ENCODE measurements around the gene TOMM34. TPM values are rescaled to one million over a fixed set of nuclear protein-coding genes. Genes with fewer than 3 reads are reported as not detected.

Gene TOMM34
- polyA plus RNA-seq, 1 experiment = 31.8 TPM

GRCh38 chr20:44931911-44932310 is 28.3 kb downstream of the TOMM34 start:
- ChIA-PET POLR2A (interaction anchor here (0.9 kb wide), 1 partner anchor 47 kb away, joined by 3 read pairs; the partner anchor contains the start of gene YWHAB), CTCF (no interaction called here)
- H3K27ac ChIP-seq (ENCODE audit: low read depth, low read length) = no peak overlapping the region
- no peak for TF ChIP-seq CTCF (IDR thresholded peaks at IDR 0.05; ENCODE audit: low read depth, low read length)
- H3K9me3 ChIP-seq (ENCODE audit: control insufficient read depth, insufficient read depth, low read length) = no peaks in the 10 kb centered on the region
- DNase-seq (ENCODE audit: low read depth, low spot score) = no peak
- no peaks in the 10 kb centered on the region for H3K27me3 ChIP-seq (ENCODE audit: control insufficient read depth, insufficient read depth, low read length)
- H3K4me3 ChIP-seq (ENCODE audit: low read depth, low read length) = no peak overlapping the region

- no peak for TF ChIP-seq CTCF (IDR thresholded peaks at IDR 0.05; ENCODE audit: low read depth, low read length)
- H3K4me3 ChIP-seq (ENCODE audit: low read depth, low read length) = no peak overlapping the region
These were observed 29.6 kb downstream of the TOMM34 start for GRCh38 chr20:44930517-44931168.

GRCh38 chr20:44928595-44928994 is 31.6 kb downstream of the TOMM34 start:
- Histone ChIP-seq H3K9me3 (ENCODE audit: control insufficient read depth, insufficient read depth, low read length) (no peaks in the 10 kb centered on the region), H3K4me3 (ENCODE audit: low read depth, low read length) (no peak overlapping the region), H3K27ac (ENCODE audit: low read depth, low read length) (no peak overlapping the region), H3K27me3 (ENCODE audit: control insufficient read depth, insufficient read depth, low read length) (no peaks in the 10 kb centered on the region)
- no peak for DNase-seq (ENCODE audit: low read depth, low spot score)
- ChIA-PET CTCF (no interaction called here), POLR2A (no interaction called here)
- no peak for TF ChIP-seq CTCF (IDR thresholded peaks at IDR 0.05; ENCODE audit: low read depth, low read length)

More at GRCh38 chr20:44930517-44931168, 29.6 kb downstream of the TOMM34 start:
- no peak for DNase-seq (ENCODE audit: low read depth, low spot score)
- POLR2A ChIA-PET = no interaction called here
- Histone ChIP-seq H3K27ac (ENCODE audit: low read depth, low read length) (no peak overlapping the region), H3K27me3 (ENCODE audit: control insufficient read depth, insufficient read depth, low read length) (no peaks in the 10 kb centered on the region), H3K9me3 (ENCODE audit: control insufficient read depth, insufficient read depth, low read length) (no peaks in the 10 kb centered on the region)
- CTCF ChIA-PET = no interaction called here

- H3K9me3 ChIP-seq (ENCODE audit: control insufficient read depth, insufficient read depth, low read length) = no peaks in the 10 kb centered on the region
- no peak overlapping the region for H3K27ac ChIP-seq (ENCODE audit: low read depth, low read length)
- ChIA-PET CTCF (no interaction called here), POLR2A (no interaction called here)
- no peaks in the 10 kb centered on the region for H3K27me3 ChIP-seq (ENCODE audit: control insufficient read depth, insufficient read depth, low read length)
- DNase-seq (ENCODE audit: low read depth, low spot score) = no peak
- H3K4me3 ChIP-seq (ENCODE audit: low read depth, low read length) = no peak overlapping the region
- no peak for TF ChIP-seq CTCF (IDR thresholded peaks at IDR 0.05; ENCODE audit: low read depth, low read length)
These were observed 35.7 kb downstream of the TOMM34 start for GRCh38 chr20:44924541-44924940.

GRCh38 chr20:44921447-44921846 is 38.8 kb downstream of the TOMM34 start:
- Histone ChIP-seq H3K9me3 (ENCODE audit: control insufficient read depth, insufficient read depth, low read length) (no peaks in the 10 kb centered on the region), H3K27ac (ENCODE audit: low read depth, low read length) (no peak overlapping the region), H3K27me3 (ENCODE audit: control insufficient read depth, insufficient read depth, low read length) (no peaks in the 10 kb centered on the region), H3K4me3 (ENCODE audit: low read depth, low read length) (no peak overlapping the region)
- TF ChIP-seq CTCF (IDR thresholded peaks at IDR 0.05; ENCODE audit: low read depth, low read length) = no peak
- no peak for DNase-seq (ENCODE audit: low read depth, low spot score)
- CTCF ChIA-PET = no interaction called here
- POLR2A ChIA-PET = no interaction called here

Data from AG04450 (cell line).